H54 (cell line): Measurements from ENCODE around the gene CAMK2D.

Source experiments
- DNase-seq: peaks from one replicate; pipeline ENCODE4 v3.0.0; 2011; ENCODE audit warnings: low spot score, mixed read lengths; ENCODE audit not compliant: insufficient read length
- FAIRE-seq: peaks from 3 replicates; lab custom pipeline; 2011; peaks lifted over from hg19 to GRCh38; lab: Jason Lieb, UNC
- POLR2A ChIP-seq: IDR thresholded peaks from 2 replicates; pipeline ENCODE4 v1.6.1; 2011; ENCODE audit warnings: low read depth, mild to moderate bottlenecking, low read length

CAMK2D gene

DNA sequence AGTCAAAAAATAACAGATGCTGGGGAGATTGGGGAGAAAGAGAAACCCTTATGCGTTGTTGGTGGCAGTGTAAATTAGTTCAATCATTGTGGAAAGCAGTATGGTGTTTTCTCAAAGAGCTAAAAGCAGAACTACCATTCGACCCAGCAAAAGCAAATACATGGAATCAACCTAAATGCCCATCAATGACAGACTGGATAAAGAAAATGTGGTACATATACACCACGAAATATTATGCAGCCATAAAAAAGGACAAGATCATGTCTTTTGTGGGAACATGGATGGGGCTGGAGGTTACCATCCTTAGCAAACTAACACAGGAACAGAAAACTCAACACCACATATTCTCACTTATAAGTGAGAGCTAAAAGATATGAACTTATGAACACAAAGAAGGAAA is 188.9 kb downstream of the CAMK2D start:
- no peak for FAIRE-seq

DNA sequence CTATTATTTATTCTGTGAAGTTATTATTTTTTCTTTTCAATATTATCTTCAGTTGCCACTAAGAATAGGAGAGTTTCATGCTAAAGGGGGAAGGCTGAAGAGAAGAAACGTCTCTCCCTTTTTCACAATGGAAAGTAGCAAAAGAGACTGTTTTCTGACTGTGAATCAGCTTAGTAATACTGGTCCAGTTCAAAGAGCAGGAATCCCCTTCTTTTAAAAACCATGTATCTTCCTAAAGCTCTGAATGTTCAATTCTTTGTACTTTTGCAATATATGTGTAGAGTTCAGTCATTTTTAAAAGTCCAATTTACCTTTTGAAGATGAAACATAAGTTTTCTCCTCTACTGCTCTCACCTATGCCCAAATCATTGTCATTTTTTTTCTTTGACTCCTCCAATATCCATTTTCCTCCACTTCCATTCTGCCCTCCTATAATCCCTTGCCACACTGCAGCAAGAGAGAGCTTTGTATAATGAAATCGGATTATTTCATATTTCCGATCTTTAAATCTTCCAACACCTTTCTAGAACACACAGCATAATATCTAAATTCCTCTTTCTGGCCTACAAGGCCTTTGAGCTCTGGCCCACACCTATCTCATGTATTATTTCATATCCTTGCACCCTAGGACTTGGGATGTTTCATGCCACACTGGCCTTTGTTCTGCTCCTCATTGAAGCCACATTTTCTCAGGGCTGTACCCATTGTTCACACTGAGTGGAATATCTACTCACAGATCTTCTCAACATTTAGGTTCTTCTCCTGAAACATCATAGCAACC is 195.3 kb downstream of the CAMK2D start:
- DNase-seq, result no peak
- no peak for FAIRE-seq
- no peak for TF ChIP-seq POLR2A

More for the DNA sequence above, 188.9 kb downstream of the CAMK2D start:
- TF ChIP-seq POLR2A, result no peak
- DNase-seq, result no peak

DNA sequence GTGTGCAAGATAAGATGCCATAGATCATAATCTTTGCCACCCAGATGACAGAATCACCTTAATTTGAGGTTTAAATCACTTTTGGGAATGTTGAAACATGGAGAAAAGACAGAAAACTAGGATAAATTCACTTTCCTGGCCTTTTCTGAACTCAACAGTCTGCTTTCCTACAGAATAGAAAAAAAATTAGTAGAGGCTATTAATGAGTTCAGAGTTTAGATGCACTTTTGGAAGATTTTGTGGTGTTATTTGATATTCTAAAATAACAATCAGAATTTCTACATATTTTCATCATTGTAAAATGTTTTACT is 195.9 kb downstream of the CAMK2D start:
- TF ChIP-seq POLR2A, result no peak
- FAIRE-seq (no peak), DNase-seq (no peak)

DNA sequence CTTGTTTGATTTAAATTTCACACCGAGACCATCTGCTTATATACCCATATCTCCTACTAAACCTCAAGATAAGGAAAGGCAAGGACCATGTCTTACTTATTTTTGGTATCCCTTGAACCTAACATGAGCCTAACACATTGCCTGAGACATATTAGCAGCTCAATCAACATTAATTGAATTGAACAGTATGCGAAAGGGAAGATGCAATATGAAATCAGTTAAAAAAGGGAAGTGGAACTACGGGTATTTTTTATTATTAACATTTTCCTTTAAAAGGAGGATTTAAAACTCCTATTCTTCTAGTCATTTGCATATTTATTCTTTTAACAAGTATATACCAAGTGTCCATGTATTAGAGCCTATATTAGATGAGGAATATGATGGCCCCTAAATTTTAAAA is 197.0 kb downstream of the CAMK2D start:
- FAIRE-seq (no peak), DNase-seq (no peak)
- no peak for TF ChIP-seq POLR2A

DNA sequence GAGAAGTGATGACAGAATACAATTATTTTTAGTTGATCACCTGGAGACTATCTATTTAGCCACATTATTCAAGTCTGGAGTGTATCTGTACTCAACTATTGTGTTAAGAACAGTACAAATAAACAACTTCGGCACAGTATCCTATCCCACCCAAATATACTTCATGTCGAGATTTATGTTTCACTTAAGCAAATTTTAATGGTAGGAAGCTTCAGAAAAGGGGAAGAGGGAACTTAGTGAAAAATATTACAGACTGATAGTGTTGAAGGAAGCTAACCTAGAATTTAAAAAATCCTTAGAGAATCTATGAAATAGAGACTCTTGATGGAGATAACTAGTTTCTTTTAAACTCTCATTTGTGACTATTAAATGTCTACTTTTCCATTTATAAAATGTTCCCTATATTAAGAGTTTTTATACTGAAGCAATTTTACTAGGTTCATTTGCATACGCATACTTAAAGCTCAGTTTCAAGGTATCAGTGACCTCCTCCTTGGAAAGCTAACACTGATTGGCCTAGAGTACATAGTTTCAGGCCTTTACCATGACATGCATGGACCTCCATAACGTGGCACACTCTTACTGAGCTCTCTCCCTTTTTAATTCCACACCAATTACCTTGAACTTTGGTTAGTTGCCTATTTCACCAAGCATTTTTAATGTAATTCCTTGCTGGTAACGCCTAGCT is 197.7 kb downstream of the CAMK2D start:
- TF ChIP-seq POLR2A, result no peak
- no peak for FAIRE-seq
- no peak for DNase-seq

DNA sequence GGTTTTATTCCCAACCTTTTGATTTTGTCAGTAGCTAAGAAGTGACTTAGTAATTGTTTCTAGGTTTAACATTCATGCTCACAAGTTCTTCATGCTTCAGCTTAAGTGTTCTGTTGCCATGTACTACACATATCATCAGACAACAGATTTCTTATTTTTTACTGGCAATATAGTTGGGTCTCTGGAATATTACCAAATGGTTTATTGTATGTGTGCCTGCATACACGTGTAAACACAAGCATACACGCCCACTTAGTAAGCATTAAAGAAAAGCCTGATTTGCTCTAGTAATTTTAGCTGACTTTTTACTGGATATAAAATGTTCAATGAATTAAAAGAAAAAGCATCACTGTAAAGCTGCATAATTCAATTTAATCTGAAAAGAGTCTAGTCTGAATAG is 199.8 kb downstream of the CAMK2D start:
- TF ChIP-seq POLR2A, result no peak
- DNase-seq (no peak), FAIRE-seq (no peak)

DNA sequence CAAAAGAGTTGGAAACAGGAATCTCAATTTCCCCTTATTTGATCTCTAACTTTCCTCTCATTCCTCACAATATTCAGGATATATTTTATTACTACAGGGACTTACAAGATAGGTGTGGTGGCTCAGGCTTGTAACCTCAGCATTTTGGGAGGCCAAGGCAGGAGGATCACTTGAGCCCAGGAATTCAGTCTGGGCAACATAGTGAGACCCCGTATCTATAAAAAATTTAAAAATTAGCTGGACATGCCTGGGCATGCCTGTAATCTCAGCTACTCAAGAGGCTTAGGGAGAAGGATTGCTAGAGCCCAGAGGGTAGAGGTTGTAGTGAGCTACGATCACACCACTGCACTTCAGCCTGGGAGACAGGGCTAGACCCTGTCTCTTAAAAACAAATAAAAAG is 200.4 kb downstream of the CAMK2D start:
- DNase-seq, result no peak
- no peak for FAIRE-seq
- TF ChIP-seq POLR2A, result no peak

DNA sequence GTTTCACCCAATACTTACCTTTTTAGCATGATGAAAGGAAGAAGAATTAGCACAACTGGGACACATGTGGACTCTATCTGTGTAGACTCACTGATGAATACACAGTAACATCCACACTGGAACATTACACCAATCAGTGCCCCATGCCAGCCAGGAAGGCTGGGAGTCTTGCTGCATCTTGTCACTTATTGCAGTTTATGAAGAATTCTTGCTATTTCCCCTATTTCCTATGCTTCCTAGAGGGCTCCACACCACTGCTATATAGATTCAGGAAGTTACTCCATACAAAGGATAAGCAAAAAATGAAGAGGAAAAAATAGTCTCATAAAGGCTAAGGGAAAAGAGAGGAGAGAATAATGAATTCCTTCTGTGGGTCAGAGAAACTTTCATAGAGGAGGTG is 201.0 kb downstream of the CAMK2D start:
- no peak for DNase-seq
- TF ChIP-seq POLR2A, result no peak
- FAIRE-seq, result no peak

DNA sequence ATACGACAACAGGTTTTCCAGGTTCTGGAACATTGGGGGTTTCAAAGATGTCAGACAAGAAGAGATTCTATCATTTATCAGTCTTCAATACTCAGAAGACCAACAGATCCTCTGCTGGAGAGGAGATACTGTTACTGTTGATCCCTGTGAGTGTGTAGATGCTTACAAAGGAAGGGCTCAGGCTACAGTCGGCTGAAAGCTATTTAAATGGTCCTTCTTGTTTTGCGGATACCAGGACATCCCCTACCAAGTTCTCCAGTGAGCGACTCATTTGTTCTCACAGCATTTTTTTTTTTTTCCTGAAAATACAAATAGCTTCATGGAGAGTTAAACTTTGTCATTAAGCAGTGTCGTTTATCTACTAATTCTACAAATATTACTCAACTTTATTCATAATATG is 201.6 kb downstream of the CAMK2D start:
- FAIRE-seq (no peak), DNase-seq (no peak)
- TF ChIP-seq POLR2A, result no peak

DNA sequence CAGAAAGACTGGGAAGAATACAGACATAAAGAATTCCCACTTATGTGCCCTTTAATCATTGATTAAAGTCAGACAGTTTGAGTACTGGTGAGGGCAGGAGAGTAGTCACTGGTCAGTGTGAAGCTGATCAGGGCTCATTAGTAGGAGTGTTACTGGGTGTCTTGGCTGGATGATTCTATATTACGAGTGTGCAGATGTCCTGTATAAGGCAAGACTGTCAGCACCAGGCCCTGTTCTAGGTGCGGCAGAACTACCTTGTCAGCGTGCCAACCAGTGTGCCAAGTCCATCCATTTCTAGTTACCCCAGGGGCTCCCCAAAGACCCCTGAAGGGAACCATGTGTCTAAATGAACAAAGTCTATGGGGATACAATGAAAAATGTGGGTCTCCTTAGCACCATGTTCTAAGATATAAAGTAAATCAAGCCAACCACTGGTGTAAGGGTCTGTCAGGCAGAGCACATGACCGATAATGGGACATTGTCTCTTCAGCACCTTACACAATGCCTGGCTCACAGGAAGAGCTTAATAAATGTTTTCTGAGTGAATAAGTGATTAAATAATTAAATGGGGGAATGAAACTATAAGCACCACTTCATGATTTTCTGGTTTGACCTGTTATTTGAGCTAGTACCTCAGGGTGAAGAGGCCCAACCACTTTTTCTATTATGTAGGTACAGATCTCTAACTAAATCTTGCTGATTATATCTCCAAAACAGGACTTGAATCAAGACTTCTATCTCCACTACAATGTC is 205.0 kb downstream of the CAMK2D start:
- FAIRE-seq, result no peak
- no peak for DNase-seq
- TF ChIP-seq POLR2A, result no peak

DNA sequence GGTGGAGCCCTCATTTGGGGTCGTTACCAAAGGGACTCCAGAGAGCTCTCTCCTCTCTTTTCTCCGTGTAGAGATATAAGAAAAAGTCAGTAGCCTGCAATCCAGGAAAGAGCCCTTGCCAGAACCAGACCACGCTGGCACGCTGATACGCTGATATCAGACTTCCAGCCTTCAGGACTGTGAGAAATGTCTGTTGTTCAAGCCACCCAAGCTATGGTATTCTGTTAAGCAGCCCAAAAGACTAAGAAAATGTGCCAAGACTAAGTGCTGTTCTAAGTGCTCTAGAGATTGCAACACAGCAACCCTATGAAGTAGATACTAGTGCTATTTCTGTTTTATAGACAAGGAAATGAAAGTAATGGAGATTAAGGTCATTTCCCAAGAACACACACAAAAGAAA is 205.7 kb downstream of the CAMK2D start:
- no peak for TF ChIP-seq POLR2A
- FAIRE-seq (no peak), DNase-seq (no peak)

DNA sequence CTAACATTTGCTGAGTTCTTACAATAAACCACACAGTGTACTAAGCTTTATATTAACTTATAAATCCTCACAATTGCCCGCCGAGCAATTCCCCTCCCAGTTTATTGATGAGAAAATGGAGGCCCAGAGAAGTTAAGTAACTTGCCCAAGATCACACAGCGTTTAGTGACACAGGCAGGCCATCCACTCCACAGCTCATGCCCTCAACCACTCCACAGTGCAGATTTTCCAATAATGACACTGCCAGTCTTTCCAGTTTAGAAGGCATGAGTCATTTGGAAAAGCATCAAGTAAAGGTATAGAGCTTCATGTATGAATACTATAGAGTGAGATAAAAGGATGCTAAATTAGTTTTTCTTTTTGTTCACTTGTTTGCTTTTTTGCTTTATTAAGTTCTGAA is 208.5 kb downstream of the CAMK2D start:
- TF ChIP-seq POLR2A, result no peak
- FAIRE-seq (no peak), DNase-seq (no peak)

DNA sequence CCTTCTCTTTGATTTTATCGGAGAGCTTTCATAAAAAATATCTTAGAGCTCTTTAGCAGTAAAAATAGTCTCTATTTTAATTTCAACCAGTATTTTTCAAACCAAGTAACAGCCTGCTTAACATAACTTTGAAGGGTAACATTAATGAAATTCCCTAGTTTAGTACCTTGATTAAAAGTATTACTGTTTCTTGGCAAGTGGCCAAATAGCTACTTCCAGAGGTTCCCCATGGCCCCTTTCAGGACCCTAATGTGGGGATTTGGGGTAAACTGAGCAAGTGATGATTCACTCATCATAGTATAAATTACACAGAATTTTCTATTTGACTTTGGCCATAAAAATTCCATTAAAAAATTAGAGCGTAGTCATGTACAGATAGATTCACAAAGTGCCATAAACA is 211.0 kb downstream of the CAMK2D start:
- no peak for FAIRE-seq

DNA sequence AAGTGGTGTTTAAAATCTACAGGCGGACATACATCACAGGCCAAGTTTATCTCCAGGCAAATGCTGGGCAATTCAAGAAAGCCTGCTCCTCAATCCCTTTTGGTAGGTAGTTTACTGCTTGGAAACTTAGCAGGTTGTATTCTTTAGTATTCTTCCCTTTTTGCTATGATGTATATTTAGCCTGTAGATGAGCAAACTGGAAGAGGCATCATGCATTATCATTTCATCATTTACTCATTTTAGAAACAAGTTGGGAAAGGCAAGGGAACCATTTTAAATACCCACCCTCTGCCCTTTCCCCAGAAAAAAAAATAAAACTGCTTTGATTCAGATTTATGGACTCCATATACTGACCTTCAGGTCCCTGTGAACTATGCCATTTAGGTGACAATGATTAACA is 213.2 kb downstream of the CAMK2D start:
- no peak for DNase-seq
- no peak for TF ChIP-seq POLR2A

More for the DNA sequence above, 211.0 kb downstream of the CAMK2D start:
- no peak for TF ChIP-seq POLR2A
- DNase-seq, result no peak

More for the DNA sequence above, 213.2 kb downstream of the CAMK2D start:
- no peak for FAIRE-seq
